HG03097 (cell line): ENCODE measurements around the gene OPRL1.

ENCODE experiments used
- ATAC-seq: cut with Tn5 transposase; IDR thresholded peaks from one replicate; pipeline ENCODE4 v1.9.1; 2021; ENCODE audit not compliant: unreplicated experiment, low FRiP score

OPRL1 gene

DNA sequence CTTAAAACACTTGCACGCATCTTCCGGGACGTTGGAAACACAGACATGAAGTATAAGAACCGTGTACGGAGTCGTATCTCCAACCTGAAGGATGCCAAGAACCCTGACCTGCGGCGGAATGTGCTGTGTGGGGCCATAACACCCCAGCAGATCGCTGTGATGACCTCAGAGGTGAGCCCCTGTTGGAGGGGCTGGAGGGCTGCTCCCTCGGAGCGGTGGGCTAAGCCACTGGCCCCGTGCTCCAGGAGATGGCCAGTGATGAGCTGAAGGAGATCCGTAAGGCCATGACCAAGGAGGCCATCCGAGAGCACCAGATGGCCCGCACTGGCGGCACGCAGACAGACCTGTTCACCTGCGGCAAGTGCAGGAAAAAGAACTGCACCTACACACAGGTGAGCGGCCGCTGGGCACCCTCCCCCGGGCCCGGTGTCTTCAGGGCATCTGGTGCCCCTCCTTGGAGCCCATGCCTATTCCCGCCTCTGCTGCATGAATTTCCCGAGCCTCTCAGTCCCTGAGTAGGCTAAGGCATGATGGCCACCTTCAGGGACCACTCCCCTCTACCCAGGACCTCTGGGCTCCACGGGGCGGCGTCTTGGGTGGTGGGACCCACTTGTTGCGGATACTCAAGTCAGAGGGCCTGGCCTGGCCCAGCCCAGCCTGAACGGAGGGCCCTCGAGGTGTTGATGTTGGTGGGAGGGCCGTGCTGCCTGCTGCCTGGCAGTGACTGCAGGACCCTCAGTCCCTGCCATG lies 9.5 kb upstream of the OPRL1 start:
- no peak for ATAC-seq

- ATAC-seq: no peak
Measured at GRCh38 chr20:64071341-64072332, 8.2 kb upstream of the OPRL1 start.

GRCh38 chr20:64072498-64073063 lies 7.3 kb upstream of the OPRL1 start:
- ATAC-seq: no peak

DNA sequence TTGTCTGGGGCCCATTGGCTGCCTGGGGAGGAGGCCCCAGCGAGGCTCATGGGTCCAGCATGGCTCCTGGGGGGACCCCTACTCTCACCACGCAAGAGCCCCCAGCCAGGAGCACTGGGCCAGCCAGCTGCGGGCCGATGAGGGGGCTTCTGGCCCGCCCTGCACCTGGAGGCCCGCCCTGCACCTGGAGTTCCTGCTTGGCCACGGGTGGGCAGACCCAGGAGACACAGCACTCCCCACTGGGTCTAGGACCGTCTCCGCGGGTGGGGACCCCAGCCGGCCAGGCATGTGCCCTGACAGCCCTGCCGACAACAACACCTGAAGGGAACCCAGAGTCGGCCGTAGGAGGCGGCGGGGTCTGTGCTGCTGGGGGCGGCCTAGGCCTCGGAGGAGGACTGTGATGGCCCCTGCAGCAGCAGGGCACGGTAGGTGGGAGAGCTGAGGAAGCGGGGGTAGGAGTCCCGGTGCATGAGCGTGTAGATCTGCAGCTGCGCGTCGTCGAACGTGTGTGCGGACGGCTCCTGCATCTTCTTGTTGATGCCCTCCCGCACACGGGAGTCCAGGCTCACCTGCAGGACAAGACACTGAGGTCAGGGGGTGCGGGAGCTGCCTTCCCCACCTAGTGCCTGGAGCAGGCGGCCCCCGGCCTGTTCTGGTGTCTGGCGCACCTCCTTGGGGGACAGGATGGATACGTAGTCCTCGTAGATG lies 6.3 kb upstream of the OPRL1 start:
- ATAC-seq: no peak

DNA sequence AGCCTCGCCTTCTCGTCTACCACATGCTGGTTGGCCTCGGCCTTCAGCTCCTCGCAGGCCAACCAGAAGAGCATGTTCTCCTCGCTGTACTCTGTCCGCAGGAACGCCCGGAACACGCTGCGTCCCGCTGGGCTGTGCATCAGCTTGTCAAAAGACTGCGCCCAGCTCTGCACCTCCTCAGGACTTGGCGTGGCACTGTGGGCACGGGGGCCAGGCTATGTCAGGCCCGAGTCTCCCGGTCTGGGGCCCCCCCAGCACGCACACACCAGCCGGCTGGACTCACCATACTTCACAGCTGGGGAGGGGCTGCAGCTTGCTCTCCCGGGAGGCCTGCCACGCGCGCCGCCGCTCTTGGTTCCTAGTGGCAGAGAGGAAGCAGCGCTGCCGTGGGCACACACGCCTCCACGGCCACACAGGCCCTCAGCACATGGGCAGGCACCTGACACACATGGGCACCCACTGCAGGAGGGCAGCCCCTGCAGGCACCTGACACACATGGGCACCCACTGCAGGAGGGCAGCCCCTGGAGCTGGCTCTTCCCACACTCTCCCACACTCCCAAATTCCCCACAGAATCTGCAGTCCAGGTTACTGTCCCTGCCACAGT lies 5.6 kb upstream of the OPRL1 start:
- ATAC-seq: no peak

- ATAC-seq: no peak
Measured at GRCh38 chr20:64074963-64075362, 4.9 kb upstream of the OPRL1 start.

GRCh38 chr20:64075556-64075955 lies 4.3 kb upstream of the OPRL1 start:
- ATAC-seq: no peak

DNA sequence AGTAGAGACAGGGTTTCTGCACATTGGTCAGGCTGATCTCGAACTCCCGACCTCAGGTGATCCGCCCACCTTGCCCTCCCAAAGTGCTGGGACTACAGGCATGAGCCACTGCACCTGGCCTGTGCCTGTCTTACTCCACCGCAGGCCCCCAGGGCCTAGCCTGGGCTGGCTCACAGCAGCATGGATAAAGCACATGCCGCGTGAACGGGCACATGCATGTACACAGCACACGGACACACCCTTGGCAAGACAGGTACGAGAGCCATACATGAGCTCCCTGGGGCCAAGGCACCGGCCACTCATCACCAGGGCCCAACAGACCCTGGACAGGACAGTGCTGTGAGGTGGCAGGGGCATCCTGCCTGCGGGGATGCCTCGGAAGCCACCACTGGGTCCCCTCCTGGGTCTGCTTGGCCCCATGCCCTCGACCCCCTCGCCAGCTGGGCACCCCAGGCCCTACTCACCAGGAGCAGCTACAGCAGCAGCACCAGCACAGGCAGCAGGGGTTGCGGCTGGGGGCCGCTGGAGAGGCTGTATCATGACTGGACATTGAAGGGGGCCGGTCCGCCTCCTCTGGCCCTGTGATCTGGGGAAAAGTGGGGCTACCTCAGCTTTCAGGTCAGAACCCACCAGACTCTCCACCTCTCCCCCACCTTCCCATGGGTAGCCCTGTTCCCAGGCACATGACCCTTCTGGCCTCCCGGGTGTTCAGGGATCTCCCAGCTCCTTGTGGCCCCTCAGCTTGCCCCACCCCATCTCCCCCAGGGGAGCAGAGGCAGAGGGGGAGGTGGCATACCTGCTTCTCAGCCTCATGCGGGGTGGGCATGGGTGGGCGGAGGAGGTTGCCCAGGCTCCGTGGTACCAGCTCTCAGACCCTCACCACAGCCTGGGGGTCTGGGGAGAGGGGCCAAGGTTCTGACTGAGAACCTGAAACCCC lies 3.6 kb upstream of the OPRL1 start:
- ATAC-seq: no peak

DNA sequence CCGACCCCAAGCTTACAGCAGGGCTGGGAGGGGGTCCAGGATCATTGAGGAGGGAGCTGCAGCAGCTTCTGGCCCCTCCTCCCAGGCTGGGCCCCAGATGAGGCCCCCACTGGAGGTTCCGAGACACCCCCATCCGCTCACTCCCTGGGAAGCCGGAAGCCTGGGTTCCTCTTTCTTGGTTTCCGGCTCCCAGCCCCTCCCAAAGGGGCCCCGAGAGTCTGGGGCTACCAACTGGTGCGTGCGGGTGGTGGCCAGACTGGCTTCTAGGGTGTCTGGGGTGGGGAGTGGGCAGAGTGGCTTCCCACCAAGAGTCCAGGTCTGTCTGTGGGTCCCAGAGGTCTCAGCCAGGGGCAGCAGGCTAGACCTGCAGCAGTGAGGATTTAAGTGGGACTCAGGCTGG lies 2.8 kb upstream of the OPRL1 start:
- ATAC-seq: no peak

- ATAC-seq: no peak
Measured at GRCh38 chr20:64077541-64077875, 2.4 kb upstream of the OPRL1 start.

GRCh38 chr20:64077876-64078551 lies 1.9 kb upstream of the OPRL1 start:
- ATAC-seq: no peak

DNA sequence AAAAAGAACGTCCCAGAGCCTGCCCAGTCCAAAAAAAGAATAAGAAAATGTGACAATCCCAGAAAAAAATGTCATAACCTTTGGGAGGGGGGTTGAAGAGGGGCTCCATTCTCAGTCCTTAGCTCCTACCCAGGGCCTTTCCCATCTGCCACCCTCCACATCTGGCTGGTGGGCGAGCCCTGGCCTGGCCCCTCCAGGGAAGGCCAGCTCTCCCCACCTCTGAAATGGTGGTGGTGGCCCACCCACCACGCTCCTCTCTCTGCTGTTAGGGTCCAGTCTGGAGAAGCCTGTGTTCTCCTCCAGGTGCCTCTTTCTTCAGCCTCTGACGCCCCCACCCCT lies 979 bp upstream of the OPRL1 start:
- ATAC-seq: no peak

DNA sequence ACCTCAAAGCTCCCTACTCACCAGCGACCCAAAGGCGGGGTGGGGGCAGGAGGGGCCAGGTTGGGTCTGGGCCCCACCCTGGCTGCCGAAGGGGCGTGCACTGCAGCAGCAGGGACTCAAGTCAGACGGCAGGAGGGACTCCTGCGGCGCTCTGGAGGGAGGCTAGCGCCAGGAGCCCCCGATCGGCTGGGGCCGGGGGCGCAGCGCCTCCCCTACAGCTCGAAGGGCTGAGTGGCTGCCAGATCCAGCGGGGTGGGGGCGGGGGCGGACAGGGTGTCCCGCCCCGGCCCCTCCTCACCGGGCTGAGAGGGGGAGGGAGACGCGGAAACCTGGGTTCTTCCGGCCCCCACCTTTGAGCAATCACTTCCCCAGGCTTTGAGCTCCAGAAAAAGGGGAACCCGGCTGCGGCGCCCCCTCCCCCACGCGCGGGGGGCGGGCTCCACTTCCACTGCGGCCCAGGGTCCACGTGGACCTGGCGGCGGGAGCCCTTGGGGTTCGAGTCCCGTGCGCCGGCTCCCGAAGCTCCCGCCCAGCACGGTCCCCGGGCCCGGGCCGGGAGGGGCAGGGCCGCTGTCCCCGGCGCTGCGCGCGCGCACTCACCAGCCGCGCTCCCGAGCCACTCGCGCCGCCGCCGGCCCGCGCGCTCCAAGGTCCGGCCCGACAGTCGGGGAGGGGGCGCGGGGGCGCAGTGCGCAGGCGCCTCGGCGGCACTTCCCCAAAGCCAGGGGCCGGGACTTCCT lies 439 bp upstream of the OPRL1 start, which contains the start of gene RGS19:
Gene RGS19 (minus strand): TSS at position 246 of the 740 bp plus-strand sequence. CDS start 2,632 bp downstream, outside the sequence.
- ATAC-seq: peak; percentile 29

GRCh38 chr20:64080813-64081623 lies 1.1 kb downstream of the OPRL1 start:
- no peak for ATAC-seq

GRCh38 chr20:64081624-64081964 lies 1.7 kb downstream of the OPRL1 start:
- ATAC-seq: no peak

- ATAC-seq: no peak
Measured at GRCh38 chr20:64082126-64082731, 2.3 kb downstream of the OPRL1 start.

GRCh38 chr20:64082820-64083377 lies 3.0 kb downstream of the OPRL1 start:
- ATAC-seq: no peak
